ENCODE data around the gene ADGRD1. TPM values are rescaled to one million over a fixed set of nuclear protein-coding genes. Genes with fewer than 3 reads are reported as not detected.
A peak's percentile ranks its signal among the peaks of the same experiment; 100 is the strongest.

The ADGRD1 gene
- total and polyA plus RNA-seq, 4 donors, result 2.1 to 97.6 (median 31.0) TPM

- Histone ChIP-seq H3K9me3 (ENCODE audit: control insufficient read depth, low read length) (peaks cover 3% of the 10 kb centered on the region), H3K4me1 (ENCODE audit: control insufficient read depth in 1 of 2, insufficient read depth in 2 of 2, low read length in 2 of 2) (no peaks in the 10 kb centered on the region), H3K27me3 (ENCODE audit: control insufficient read depth in 1 of 2, insufficient read depth in 2 of 2, low read length in 1 of 2) (no peaks in the 10 kb centered on the region), H3K27ac (ENCODE audit: low read depth in 1 of 2, low read length in 2 of 2) (no peak overlapping the region), H3K36me3 (ENCODE audit: control insufficient read depth in 1 of 2, insufficient read depth in 2 of 2, low read length in 1 of 2) (no peaks in the 10 kb centered on the region), H3K4me3 (ENCODE audit: low read length in 2 of 2) (no peak overlapping the region)
- intact Hi-C loops (cut with DNase I), result no loop called here
- DNase-seq, result no peak
- 50 to 59% methylated on average over 1 of the region's 1 CpG for WGBS, 2 donors
- no peak for ATAC-seq (ENCODE audit: low FRiP score)
Observed at GRCh38 chr12:130919086-130919485, 34.6 kb upstream of the ADGRD1 start.

DNA sequence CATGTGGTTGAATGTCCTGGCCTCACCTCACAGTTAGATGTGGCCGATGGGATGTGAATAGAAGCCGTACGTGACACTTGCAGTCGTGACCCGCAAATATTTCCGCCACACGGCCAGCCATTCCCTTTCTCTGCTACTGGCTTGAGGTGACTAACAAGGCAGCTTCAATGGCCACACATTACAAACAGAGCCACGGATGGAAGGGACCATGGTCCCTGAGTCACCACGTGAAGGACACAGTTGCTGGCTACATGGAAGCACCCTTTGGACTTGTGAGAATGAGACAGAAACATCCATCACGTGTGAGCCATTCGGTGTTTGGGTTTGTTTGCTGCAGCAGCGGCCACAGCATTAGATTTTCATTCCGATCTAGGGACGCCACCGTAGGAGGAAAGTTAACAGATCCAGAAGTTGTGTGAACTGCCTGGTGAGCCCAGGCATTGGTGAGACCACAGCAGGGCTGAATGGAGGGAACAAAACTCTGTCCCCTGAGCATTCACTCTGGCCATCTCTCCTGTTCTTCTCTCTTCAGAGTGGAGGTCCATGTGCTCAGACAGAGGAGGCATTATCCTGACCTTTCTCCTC lies 33.5 kb upstream of the ADGRD1 start:
- no peaks in the 10 kb centered on the region for H3K36me3 ChIP-seq (ENCODE audit: control insufficient read depth in 1 of 2, insufficient read depth in 2 of 2, low read length in 1 of 2)
- H3K9me3 ChIP-seq (ENCODE audit: control insufficient read depth, low read length), result peaks cover 3% of the 10 kb centered on the region
- H3K27ac ChIP-seq (ENCODE audit: low read depth in 1 of 2, low read length in 2 of 2), result no peak overlapping the region
- 76 to 80% methylated on average over 15 of the region's 15 CpGs for WGBS, 2 donors
- no peak for DNase-seq
- ATAC-seq (ENCODE audit: low FRiP score), result peak; percentile 3
- no peaks in the 10 kb centered on the region for H3K4me1 ChIP-seq (ENCODE audit: control insufficient read depth in 1 of 2, insufficient read depth in 2 of 2, low read length in 2 of 2)
- no peak overlapping the region for H3K4me3 ChIP-seq (ENCODE audit: low read length in 2 of 2)
- intact Hi-C loops (cut with DNase I), result no loop called here
- no peaks in the 10 kb centered on the region for H3K27me3 ChIP-seq (ENCODE audit: control insufficient read depth in 1 of 2, insufficient read depth in 2 of 2, low read length in 1 of 2)

DNA sequence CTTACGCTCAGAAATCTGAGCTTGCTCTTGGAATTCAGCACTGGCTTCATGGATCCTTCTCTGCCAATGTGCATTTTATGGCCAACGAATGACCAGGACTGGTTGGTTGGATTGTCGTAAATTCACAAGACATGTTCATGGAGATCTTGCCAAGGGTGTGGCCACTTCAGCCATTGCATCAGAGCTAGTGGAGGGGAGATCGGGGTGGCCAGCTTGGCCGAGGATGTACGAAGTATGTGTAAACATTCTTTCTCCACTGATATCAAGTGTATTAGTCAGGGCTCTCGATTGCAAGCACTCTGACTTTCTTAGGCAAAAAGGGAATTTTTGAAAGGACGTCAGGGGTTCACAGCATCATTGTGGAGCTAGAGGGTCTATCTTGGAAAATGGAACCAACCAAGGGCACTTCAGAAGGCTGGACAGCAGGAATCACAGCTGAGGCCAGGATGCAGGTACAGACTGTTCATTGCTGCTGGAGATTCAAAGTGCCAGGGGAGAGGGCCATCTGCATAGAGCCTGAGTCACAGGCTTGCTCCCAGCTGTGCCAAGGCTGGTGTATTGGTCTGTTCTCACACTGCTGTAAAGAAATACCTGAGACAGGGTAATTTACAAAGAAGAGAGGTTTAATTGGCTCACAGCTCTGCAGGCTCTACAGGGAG lies 32.9 kb upstream of the ADGRD1 start:
- Histone ChIP-seq H3K9me3 (ENCODE audit: control insufficient read depth, low read length) (peaks cover 3% of the 10 kb centered on the region), H3K27ac (ENCODE audit: low read depth in 1 of 2, low read length in 2 of 2) (no peak overlapping the region), H3K27me3 (ENCODE audit: control insufficient read depth in 1 of 2, insufficient read depth in 2 of 2, low read length in 1 of 2) (no peaks in the 10 kb centered on the region), H3K4me1 (ENCODE audit: control insufficient read depth in 1 of 2, insufficient read depth in 2 of 2, low read length in 2 of 2) (no peaks in the 10 kb centered on the region), H3K36me3 (ENCODE audit: control insufficient read depth in 1 of 2, insufficient read depth in 2 of 2, low read length in 1 of 2) (no peaks in the 10 kb centered on the region), H3K4me3 (ENCODE audit: low read length in 2 of 2) (no peak overlapping the region)
- ATAC-seq (ENCODE audit: low FRiP score) (peak; percentile 81), DNase-seq (peak; percentile 82)
- WGBS, 2 donors, result 23 to 24% methylated on average over 8 of the region's 8 CpGs
- intact Hi-C loops (cut with DNase I), result no loop called here

- Histone ChIP-seq H3K4me1 (ENCODE audit: control insufficient read depth in 1 of 2, insufficient read depth in 2 of 2, low read length in 2 of 2) (no peaks in the 10 kb centered on the region), H3K4me3 (ENCODE audit: low read length in 2 of 2) (no peak overlapping the region), H3K9me3 (ENCODE audit: control insufficient read depth, low read length) (peaks cover 3% of the 10 kb centered on the region), H3K27ac (ENCODE audit: low read depth in 1 of 2, low read length in 2 of 2) (no peak overlapping the region), H3K36me3 (ENCODE audit: control insufficient read depth in 1 of 2, insufficient read depth in 2 of 2, low read length in 1 of 2) (no peaks in the 10 kb centered on the region), H3K27me3 (ENCODE audit: control insufficient read depth in 1 of 2, insufficient read depth in 2 of 2, low read length in 1 of 2) (no peaks in the 10 kb centered on the region)
- intact Hi-C loops (cut with DNase I), result no loop called here
- no peak for DNase-seq
- ATAC-seq (ENCODE audit: low FRiP score), result peak; percentile 42
- 11 to 12% methylated on average over 4 of the region's 4 CpGs for WGBS, 2 donors
Observed at GRCh38 chr12:130922511-130922953, 31.2 kb upstream of the ADGRD1 start.

GRCh38 chr12:130924966-130925665 lies 28.6 kb upstream of the ADGRD1 start:
- Histone ChIP-seq H3K36me3 (ENCODE audit: control insufficient read depth in 1 of 2, insufficient read depth in 2 of 2, low read length in 1 of 2) (no peaks in the 10 kb centered on the region), H3K4me3 (ENCODE audit: low read length in 2 of 2) (no peak overlapping the region), H3K9me3 (ENCODE audit: control insufficient read depth, low read length) (peaks cover 3% of the 10 kb centered on the region), H3K27me3 (ENCODE audit: control insufficient read depth in 1 of 2, insufficient read depth in 2 of 2, low read length in 1 of 2) (no peaks in the 10 kb centered on the region), H3K27ac (ENCODE audit: low read depth in 1 of 2, low read length in 2 of 2) (no peak overlapping the region), H3K4me1 (ENCODE audit: control insufficient read depth in 1 of 2, insufficient read depth in 2 of 2, low read length in 2 of 2) (no peaks in the 10 kb centered on the region)
- ATAC-seq (ENCODE audit: low FRiP score), result no peak
- intact Hi-C loops (cut with DNase I), result no loop called here
- WGBS, 2 donors, result 77 to 78% methylated on average over 23 of the region's 23 CpGs
- no peak for DNase-seq

- ATAC-seq (ENCODE audit: low FRiP score), result no peak
- no peaks in the 10 kb centered on the region for H3K36me3 ChIP-seq (ENCODE audit: control insufficient read depth in 1 of 2, insufficient read depth in 2 of 2, low read length in 1 of 2)
- H3K27ac ChIP-seq (ENCODE audit: low read depth in 1 of 2, low read length in 2 of 2), result no peak overlapping the region
- no peaks in the 10 kb centered on the region for H3K4me1 ChIP-seq (ENCODE audit: control insufficient read depth in 1 of 2, insufficient read depth in 2 of 2, low read length in 2 of 2)
- intact Hi-C loops (cut with DNase I), result no loop called here
- peaks cover 3% of the 10 kb centered on the region for H3K9me3 ChIP-seq (ENCODE audit: control insufficient read depth, low read length)
- 34 to 49% methylated on average over 7 of the region's 7 CpGs for WGBS, 2 donors
- no peak for DNase-seq
- H3K27me3 ChIP-seq (ENCODE audit: control insufficient read depth in 1 of 2, insufficient read depth in 2 of 2, low read length in 1 of 2), result no peaks in the 10 kb centered on the region
- H3K4me3 ChIP-seq (ENCODE audit: low read length in 2 of 2), result no peak overlapping the region
Observed at GRCh38 chr12:130925666-130926015, 28.1 kb upstream of the ADGRD1 start.

DNA sequence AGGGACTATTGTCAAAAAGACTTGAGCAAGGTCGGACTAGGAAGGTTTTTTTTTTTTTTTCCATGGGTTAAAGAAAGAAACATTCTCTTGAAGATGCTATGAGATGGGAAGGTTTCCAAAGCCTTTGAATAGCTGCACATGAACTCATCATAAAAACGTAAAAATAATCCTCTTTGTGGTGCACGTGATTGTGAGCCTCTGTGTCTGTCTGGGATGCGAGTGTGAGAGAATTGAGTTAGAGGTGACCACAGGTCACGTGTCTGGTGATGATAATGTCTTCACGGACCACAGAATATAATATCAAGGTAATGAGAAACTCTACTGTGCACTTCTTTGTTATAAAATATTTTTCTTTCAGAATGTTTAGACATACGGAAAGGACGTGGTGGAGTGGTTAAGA lies 24.3 kb upstream of the ADGRD1 start:
- no peaks in the 10 kb centered on the region for H3K27me3 ChIP-seq (ENCODE audit: control insufficient read depth in 1 of 2, insufficient read depth in 2 of 2, low read length in 1 of 2)
- H3K4me1 ChIP-seq (ENCODE audit: control insufficient read depth in 1 of 2, insufficient read depth in 2 of 2, low read length in 2 of 2), result no peaks in the 10 kb centered on the region
- no peaks in the 10 kb centered on the region for H3K36me3 ChIP-seq (ENCODE audit: control insufficient read depth in 1 of 2, insufficient read depth in 2 of 2, low read length in 1 of 2)
- 75 to 79% methylated on average over 8 of the region's 8 CpGs for WGBS, 2 donors
- intact Hi-C loops (cut with DNase I), result no loop called here
- DNase-seq (no peak), ATAC-seq (ENCODE audit: low FRiP score) (no peak)
- H3K4me3 ChIP-seq (ENCODE audit: low read length in 2 of 2), result no peak overlapping the region
- no peak overlapping the region for H3K27ac ChIP-seq (ENCODE audit: low read depth in 1 of 2, low read length in 2 of 2)
- no peaks in the 10 kb centered on the region for H3K9me3 ChIP-seq (ENCODE audit: control insufficient read depth, low read length)

- 34 to 36% methylated on average over 10 of the region's 10 CpGs for WGBS, 2 donors
- no peaks in the 10 kb centered on the region for H3K36me3 ChIP-seq (ENCODE audit: control insufficient read depth in 1 of 2, insufficient read depth in 2 of 2, low read length in 1 of 2)
- no peaks in the 10 kb centered on the region for H3K4me1 ChIP-seq (ENCODE audit: control insufficient read depth in 1 of 2, insufficient read depth in 2 of 2, low read length in 2 of 2)
- H3K27me3 ChIP-seq (ENCODE audit: control insufficient read depth in 1 of 2, insufficient read depth in 2 of 2, low read length in 1 of 2), result no peaks in the 10 kb centered on the region
- H3K9me3 ChIP-seq (ENCODE audit: control insufficient read depth, low read length), result peaks cover 2% of the 10 kb centered on the region
- no peak overlapping the region for H3K4me3 ChIP-seq (ENCODE audit: low read length in 2 of 2)
- no peak for ATAC-seq (ENCODE audit: low FRiP score)
- intact Hi-C loops (cut with DNase I), result no loop called here
- DNase-seq, result no peak
- H3K27ac ChIP-seq (ENCODE audit: low read depth in 1 of 2, low read length in 2 of 2), result no peak overlapping the region
Observed at GRCh38 chr12:130932061-130932930, 21.4 kb upstream of the ADGRD1 start.

All from aorta (tissue), 5 donors.